NK-92 (cell line): Measurements from ENCODE around the gene INTS1.

Experiments
- DNase-seq: peaks from one replicate; lab custom pipeline; 2025; ENCODE audit not compliant: unreplicated experiment; lab: John Stamatoyannopoulos, UW

The INTS1 gene

DNA sequence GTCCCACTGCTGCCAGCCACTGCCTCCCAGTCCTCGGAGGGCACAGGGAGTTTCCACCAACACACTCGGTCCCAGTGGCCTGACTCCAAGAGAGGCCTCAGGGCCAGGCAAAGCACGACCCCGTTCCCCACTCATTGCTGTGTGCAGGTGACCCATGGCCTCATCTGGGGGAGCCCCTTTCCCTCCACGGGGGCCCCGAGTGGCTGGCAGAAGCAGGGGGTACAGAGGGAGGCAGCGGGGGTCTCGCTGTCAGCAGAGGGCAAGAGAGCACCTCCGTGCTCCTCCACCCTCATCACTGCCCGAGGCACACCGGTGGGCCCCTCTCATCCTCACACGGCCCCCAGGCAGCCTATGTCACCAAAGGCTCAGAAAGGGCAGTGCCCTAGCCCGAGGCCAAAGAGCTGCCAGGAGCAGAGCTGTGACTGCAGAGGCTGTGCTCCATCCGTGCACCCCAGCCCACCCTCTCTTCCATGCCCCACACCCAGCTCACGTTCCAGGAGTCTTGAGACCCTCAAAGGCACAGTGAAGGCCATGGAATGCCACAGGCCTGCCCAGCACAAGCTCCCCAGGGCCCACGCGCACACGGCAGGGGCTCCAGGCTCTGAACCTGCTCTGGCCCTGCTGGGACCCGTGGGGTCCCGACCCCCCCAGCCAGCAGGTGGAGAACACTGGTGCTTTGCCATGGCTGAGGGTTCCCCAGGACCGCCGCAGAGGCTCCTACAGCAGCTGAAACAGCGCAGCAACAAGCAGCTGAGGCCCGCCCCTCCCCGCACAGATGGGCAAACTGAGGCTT is 70.9 kb downstream of the INTS1 start:
- no peak for DNase-seq

GRCh38 chr7:1432411-1433082 is 71.6 kb downstream of the INTS1 start:
- no peak for DNase-seq

DNA sequence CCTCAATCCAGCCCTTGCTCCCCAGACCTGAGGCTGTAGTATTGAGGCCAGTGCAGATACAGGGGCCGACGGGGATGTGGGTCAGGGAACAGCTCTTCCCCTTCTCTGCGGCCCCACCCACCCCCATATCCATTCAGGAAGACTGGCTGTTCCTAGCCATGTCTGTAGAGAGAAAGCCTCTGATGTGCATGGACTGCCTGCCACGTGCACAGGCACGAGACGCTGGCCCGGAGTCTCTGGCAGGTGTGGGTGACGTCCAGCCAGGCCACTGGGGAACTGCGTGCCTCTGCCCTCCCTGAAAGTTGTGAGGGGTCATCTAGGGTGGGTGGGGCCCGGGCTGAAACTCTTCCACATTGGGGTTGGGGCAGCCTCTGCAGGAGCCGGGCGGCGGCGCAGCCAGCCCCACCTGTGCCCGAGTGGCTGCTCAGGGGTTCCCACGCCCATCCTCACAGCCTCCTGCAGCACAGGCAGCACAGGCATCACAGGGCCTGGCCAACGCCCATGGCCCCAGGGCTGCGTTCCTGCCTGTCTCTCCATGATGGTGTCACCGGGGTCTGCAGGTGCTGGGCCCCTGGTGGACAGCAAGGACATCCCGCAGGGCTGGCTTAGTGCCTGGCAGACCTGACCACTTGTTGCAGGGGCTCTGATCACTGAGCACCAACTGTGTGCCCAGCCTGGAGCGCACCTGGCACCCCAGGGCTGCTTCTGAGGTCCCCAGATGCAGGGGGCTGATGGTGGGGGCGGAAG is 72.4 kb downstream of the INTS1 start:
- no peak for DNase-seq

- no peak for DNase-seq
These were observed 73.0 kb downstream of the INTS1 start for GRCh38 chr7:1431226-1431625.

DNA sequence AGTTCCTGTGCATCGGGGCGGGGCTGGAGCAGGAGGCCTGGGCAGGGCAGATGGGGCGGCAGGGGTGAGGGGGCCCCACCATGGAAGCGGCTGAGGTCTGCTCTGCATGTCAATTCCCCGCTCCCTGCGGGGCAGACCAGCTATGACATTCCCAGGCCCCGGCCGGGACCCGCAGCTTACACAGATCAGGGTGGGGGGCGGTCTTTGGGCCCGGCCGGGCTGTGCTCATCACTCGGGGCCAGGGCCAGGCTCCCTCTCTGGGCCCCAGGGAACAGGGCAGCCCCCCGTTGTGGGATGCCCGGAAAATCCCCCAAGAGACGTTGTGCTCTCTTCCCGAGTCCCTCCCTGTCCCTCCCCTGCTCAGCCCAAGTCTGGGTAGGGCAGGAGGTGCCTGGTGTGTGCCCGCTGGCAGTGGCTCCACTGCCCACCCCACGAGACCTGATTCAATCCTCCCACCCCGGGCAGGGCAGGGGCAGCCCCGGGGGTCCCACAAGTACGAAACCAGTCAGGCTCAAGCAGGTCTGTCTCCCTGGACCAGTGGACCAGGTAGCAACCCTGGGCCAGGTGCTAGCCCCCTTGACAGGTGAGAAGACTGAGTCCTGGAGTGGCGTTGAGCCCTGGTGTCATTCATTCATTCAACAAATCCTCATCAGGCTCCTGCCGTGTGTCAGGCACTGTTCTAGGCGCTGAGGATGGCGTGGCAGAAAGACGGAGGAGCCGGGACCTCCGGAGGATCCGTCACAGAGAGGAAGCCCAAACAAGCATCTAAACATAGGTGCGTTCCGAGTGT is 73.9 kb downstream of the INTS1 start:
- no peak for DNase-seq

GRCh38 chr7:1428941-1429501 is 75.2 kb downstream of the INTS1 start:
- DNase-seq: no peak

- no peak for DNase-seq
These were observed 77.0 kb downstream of the INTS1 start for GRCh38 chr7:1427064-1427657.

DNA sequence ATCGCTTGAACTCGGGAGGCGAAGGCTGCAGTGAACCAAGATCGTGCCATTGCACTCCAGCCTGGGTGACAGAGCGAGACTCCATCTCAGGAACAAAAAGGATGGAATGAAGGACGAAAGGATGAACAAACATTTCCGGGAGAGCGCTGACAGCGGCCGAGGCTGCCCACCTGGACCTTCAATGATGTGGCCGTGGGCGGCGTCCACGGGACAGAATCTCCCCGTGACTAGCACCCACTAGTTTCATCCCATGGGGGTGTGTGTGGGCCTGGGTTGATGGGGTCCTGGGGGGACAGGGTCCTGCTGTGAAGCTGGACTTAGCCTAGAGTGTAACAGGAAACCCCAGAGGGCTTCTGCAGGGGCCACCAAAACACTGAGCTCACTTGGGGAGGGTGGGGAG is 77.7 kb downstream of the INTS1 start:
- DNase-seq: no peak

DNA sequence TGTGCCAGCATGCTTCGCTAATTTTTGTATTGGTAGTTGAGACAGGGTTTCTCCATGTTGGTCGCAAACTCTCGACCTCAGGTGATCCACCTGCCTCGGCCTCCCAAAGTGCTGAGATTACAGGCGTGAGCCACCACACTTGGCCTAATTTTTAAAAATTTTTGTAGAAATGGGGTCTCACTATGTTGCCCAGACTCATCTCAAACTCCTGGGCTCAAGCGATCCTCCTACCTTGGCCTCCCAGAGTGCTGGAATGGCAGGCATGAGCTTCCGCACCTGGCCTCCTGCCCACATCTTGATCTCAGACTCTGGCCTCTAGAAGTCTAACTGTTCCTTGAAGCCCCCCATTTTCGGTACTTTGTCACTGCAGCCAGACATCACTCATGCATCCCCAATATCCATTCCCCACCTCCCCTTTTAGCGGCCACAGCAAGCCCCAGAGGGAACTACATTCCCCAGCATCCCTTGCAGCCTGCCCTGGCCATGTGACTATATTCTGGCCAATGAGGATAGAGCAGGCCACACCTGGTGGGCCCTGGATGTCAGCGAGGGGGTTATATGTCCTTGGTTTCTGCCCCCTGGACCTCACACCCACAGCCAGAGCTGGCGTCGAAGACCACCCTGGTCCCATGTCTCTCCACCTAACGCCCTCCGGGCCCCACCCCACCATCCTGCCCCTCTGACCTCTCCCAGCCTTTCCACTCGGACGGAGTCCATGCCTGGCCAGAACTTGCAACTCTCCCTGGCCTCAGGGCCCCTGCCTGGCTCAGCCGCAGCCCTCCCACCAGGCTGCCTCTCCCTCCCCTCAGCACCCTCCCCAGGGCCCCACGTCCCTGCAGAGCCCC is 78.7 kb downstream of the INTS1 start:
- DNase-seq: no peak

DNA sequence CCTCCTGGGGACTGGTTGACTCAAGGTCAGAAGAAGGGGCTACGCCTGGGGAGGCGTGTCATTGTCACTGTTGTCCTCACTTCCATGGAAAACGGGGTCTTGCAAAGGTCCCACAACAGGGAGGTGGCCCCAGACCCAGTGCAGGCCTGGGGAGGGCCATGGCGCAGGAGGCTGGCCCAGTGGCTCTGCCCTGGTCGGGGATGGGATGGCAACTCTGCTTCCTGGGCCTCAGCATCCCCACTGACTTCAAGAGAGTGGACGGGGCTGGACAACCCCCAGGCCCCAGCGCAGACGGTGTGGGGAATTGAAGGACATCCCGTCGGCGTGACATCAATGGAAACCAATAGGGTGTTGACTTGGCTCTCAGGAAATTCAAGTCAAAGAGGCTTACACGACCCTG is 80.1 kb downstream of the INTS1 start:
- DNase-seq: no peak

DNA sequence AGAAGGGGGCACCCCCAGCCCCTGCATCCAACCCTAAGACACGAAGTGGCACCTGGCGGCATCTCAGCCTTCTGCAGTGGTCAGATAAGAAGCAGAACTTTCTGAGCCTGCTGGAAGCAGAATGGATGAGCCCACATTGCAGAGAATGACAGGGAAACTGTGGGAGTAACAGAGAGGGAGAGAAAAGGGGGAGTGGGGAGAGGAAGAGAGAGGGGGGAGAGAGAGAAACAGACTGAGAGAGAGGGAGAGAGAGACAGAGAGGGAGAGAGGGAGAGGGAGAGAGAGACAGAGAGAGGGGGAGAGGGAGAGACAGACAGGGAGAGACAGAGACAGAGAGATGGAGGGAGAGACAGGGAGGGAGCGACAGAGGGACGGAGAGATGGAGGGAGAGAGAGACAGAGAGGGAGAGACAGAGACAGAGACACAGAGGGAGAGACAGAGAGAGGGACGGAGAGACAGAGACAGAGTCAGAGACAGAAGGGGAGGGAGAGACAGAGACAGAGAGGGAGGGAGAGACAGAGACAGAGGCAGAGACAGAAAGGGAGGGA is 80.9 kb downstream of the INTS1 start:
- no peak for DNase-seq

DNA sequence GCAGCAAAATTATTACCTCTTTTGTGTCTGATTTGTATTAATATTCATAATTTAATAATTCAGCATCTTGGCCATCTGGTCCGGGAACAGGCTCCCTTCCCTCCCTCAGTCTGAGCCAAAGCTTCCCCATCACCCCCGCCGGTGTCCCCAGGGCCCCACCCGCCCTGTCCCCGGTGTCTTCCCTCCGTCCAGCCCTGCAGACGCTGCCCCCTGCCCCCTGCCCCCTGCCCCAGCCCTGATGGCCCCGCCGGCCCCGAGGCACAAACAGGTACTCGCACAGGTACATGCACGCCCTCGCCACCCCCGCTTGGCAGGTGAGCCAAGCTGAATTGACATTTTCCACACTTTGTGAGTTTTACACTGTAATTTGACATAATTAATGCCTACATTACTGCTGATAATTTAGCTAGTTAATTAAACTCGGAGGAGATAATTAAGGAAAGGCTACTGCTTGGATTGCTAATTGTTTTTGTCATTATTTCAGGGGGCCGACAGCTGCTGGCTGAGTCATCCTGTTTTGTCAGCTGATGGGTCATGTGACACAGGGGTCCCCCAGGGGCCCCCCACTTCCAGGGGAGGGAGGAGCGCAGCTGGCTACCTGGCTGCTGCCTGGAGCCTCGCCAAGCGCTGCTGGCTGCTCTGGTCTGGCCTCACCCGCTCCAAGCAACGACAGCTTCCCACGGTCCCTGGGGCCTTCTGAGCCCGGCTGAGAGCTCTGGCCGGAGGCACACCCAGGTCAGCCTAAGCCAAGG is 81.5 kb downstream of the INTS1 start:
- no peak for DNase-seq

- no peak for DNase-seq
These were observed 82.2 kb downstream of the INTS1 start for GRCh38 chr7:1421946-1422345.

DNA sequence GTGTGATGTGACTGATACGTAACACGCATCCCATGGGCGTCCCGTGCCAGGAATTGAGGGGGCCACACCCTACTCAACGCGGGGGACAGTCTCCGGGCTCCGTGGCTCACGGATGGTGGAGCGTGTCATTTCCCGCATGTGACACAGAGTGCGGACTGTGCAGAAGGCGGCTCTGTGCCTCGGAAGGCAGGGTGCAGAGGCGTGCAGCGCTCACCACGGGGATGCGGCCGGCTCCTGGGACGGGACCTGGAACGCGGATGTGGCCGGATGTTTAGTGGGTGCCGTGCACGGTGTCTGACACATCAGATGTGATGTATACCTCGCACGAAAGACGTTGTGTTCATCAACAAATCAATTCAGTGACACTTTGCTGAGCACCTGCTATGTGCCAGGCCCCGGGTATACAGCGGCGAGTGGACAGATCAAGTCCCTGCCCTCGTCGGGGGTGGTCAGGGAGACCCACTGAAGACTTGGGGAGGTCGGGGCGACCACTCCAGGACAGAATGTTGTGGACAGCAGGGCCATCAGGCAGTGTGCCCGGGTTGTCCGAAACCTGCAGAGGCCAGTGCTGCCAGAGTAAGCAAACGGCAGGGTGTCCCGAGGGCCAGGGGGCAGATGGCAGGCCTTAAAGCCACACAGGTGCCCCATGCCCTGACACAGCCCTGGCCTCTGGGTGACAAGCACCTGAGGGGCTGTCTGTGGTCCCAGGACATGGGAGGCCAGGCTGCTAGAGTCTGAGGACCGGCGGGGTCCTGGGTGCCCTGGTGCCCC is 83.0 kb downstream of the INTS1 start:
- DNase-seq: no peak
